Heart right ventricle (tissue), 16 donors: ENCODE results near the gene PSMG3. TPM values are rescaled to one million over a fixed set of nuclear protein-coding genes. Genes with fewer than 3 reads are reported as not detected.

Source experiments
- ATAC-seq, 8 donors: fragments of 200-7000 bp; cut with Tn5 transposase; one replicate each; pipeline ENCODE4 v1.9.1; 2020; ENCODE audit warnings: mild to moderate bottlenecking in 8 of 8, moderate library complexity in 8 of 8, moderate number of reproducible peaks in 1 of 8
- DNase-seq, 2 donors: peaks; one replicate each; pipeline ENCODE4 v3.0.0-alpha.2; 2020
- H3K27ac ChIP-seq, 10 donors: fragments of 200-600 bp; sonication (generic) in 2 of 10; one replicate each; pipeline versions ENCODE4 v1.5.0 to v1.8.0; 2020 to 2022; ENCODE audit warnings: mild to moderate bottlenecking in 3 of 10
- H3K27me3 ChIP-seq, 7 donors: fragments of 200-600 bp; one replicate each; pipeline ENCODE4 v1.8.0; 2021 to 2022; ENCODE audit warnings: mild to moderate bottlenecking in 2 of 7
- H3K36me3 ChIP-seq, 9 donors: fragments of 200-600 bp; sonication (generic) in 1 of 9; one replicate each; pipeline versions ENCODE4 v1.5.0 to v1.8.0; 2020 to 2022; ENCODE audit warnings: mild to moderate bottlenecking in 2 of 9
- H3K4me1 ChIP-seq, 9 donors: fragments of 200-600 bp; sonication (generic) in 1 of 9; one replicate each; pipeline versions ENCODE4 v1.5.0 to v1.8.0; 2020 to 2022; ENCODE audit warnings: mild to moderate bottlenecking in 4 of 9
- H3K4me3 ChIP-seq, 10 donors: fragments of 200-600 bp; sonication (generic) in 2 of 10; one replicate each; pipeline versions ENCODE4 v1.5.0 to v1.8.0; 2020 to 2022; ENCODE audit warnings: mild to moderate bottlenecking in 7 of 10, moderate library complexity in 2 of 10
- H3K9me3 ChIP-seq, 11 donors: fragments of 200-600 bp in 10 of 11; sonication (generic) in 2 of 11; one replicate each; pipeline versions ENCODE4 v1.5.0 to v1.8.0; 2013 to 2022; ENCODE audit warnings: mild to moderate bottlenecking in 2 of 11, control low read depth in 1 of 11, moderate library complexity in 1 of 11
- CTCF ChIP-seq, 9 donors: fragments of 200-600 bp; sonication (generic) in 2 of 9; IDR thresholded peaks; one replicate each; pipeline versions ENCODE4 v1.5.0 to v1.8.0; 2021 to 2022; ENCODE audit warnings: antibody characterized with exemption in 9 of 9, mild to moderate bottlenecking in 5 of 9, moderate library complexity in 1 of 9
- WGBS, 2 donors: extraction: QIAGEN DNeasy Blood & Tissue Kit; methylation state at CpG; one replicate each; pipeline ENCODE4 v1.1.7; 2013; ENCODE audit warnings: inconsistent platforms in 1 of 2; 5-methylcytosine and 5-hydroxymethylcytosine counted together
- intact Hi-C, 10 donors: fragments of 100-400 bp; cut with DNase I; formaldehyde crosslinking; loops; one replicate each; pipeline versions ENCODE4 v1.11.1 to v1.14.2; 2022
- polyA plus RNA-seq, 2 donors: library from polyadenylated mRNA; stranded (reverse); fragments of 200-250 nt; gene quantifications; one replicate each; pipeline ENCODE4 v1.2.3, GENCODE V29; 2013
- total RNA-seq, 10 donors: library from RNA; stranded (reverse); fragmentation: NEBNext Ultra II Directional in 3 of 10; extraction: Animal tissue kit (Norgen Biotek cat#: 25700) in 3 of 10; gene quantifications; one replicate each; pipeline versions ENCODE4 v1.2.1 to v1.2.4, GENCODE V29; 2021 to 2023
- donor health status: Arrhythmogenic right ventricular cardiomyopathy.
- donor health status: ischemic (EF 13 %, LVEDD 7.1; RV severe dilation, severe dysfunction).
- donor health status: healthy with polysubstance abuse.
- donor health status: DM: no; HTN: yes; CAD: no.
- donor health status: DM: no; HTN: no; CAD: no.
- donor health status: ischemic (EF 25% LVEDD 6.9; RV normal size, moderate dysfunction).
- donor health status: ischemic (EF 25% LVEDD 5.7; RV mildly dilated, moderate dysfunction).
- donor health status: healthy.
- donor health status: DM: yes; HTN: yes; CAD: no.
- donor health status: Ischemic cardiomyopathy.
- donor health status: ischemic (EF 35%, LVEDD 5.7; RV mildly dilated, moderate dysfunction).
- donor health status: nonischemic (EF 11% LVEDD 7.7; RV severe dilation, severe dysfunction).
- donor health status: DM: yes; HTN: yes; CAD: no.
- donor health status: PGD.
- donor health status: ischemic (EF 29% LVEDD 5.4; RV normal size, mild dysfunction).
- donor health status: nonischemic (EF 23%, LVEDD 6.1; RV moderate dilation, normal function).

PSMG3 gene
- total and polyA plus RNA-seq, 12 donors, result 7.3 to 45.7 (median 12.0) TPM

GRCh38 chr7:1603346-1604225, 33.8 kb upstream of the PSMG3 start:
- TF ChIP-seq CTCF (IDR thresholded peaks at IDR 0.05), result no peak
- 81 to 84% methylated on average over 41 of the region's 41 CpGs for WGBS, 2 donors
- Histone ChIP-seq H3K4me1 (no peaks in the 10 kb centered on the region), H3K4me3 (no peak overlapping the region), H3K36me3 (no peaks in the 10 kb centered on the region), H3K9me3 (no peaks in the 10 kb centered on the region), H3K27me3 (peaks cover 0 to 33% (median 15%) of the 10 kb centered on the region in 7 donors), H3K27ac (no peak overlapping the region)
- intact Hi-C loops, result no loop called here
- no peak for ATAC-seq
- DNase-seq, result no peak

DNA sequence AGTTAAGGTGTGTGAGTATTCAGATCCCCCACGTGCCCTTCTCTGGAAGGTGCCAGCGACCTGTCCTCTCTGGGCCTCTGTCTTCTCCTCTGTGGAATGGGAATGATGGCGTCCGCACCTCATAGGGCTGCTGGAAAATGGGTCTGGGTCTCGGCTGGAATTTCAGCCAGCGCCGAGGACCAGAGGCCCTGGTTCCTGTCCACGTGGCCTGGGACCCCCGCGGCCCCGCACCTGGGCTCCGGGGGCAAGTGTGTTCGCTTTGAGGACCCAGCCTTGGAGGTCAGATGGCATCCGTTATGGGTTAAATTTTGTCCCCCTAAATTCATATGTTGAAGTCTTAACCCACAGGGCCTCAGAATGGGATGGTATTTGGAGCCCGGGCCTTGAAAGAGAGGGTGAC, 32.6 kb upstream of the PSMG3 start:
- no peak for ATAC-seq
- TF ChIP-seq CTCF (IDR thresholded peaks at IDR 0.05), result no peak
- H3K4me3 ChIP-seq, result no peak overlapping the region
- no peak overlapping the region for H3K27ac ChIP-seq
- H3K27me3 ChIP-seq, result peaks cover 0 to 34% (median 15%) of the 10 kb centered on the region in 7 donors
- no peaks in the 10 kb centered on the region for H3K36me3 ChIP-seq
- WGBS, 2 donors, result 93 to 95% methylated on average over 15 of the region's 15 CpGs
- H3K4me1 ChIP-seq, result no peaks in the 10 kb centered on the region
- no peak for DNase-seq
- no peaks in the 10 kb centered on the region for H3K9me3 ChIP-seq
- intact Hi-C loops, result no loop called here

GRCh38 chr7:1601956-1602355, 32.1 kb upstream of the PSMG3 start:
- H3K4me3 ChIP-seq, result no peak overlapping the region
- no peaks in the 10 kb centered on the region for H3K4me1 ChIP-seq
- ATAC-seq (no peak), DNase-seq (no peak)
- H3K27me3 ChIP-seq, result peaks cover 0 to 38% (median 17%) of the 10 kb centered on the region in 7 donors
- TF ChIP-seq CTCF (IDR thresholded peaks at IDR 0.05), result no peak
- no peak overlapping the region for H3K27ac ChIP-seq
- intact Hi-C loops, result no loop called here
- WGBS, 2 donors, result 85 to 89% methylated on average over 24 of the region's 24 CpGs
- H3K9me3 ChIP-seq, result no peaks in the 10 kb centered on the region
- H3K36me3 ChIP-seq, result no peaks in the 10 kb centered on the region

GRCh38 chr7:1599640-1600395, 30.0 kb upstream of the PSMG3 start:
- Histone ChIP-seq H3K9me3 (no peaks in the 10 kb centered on the region), H3K27ac (no peak overlapping the region), H3K4me1 (no peaks in the 10 kb centered on the region), H3K27me3 (peaks cover 0 to 44% (median 27%) of the 10 kb centered on the region in 7 donors), H3K36me3 (no peaks in the 10 kb centered on the region), H3K4me3 (no peak overlapping the region)
- intact Hi-C loops, result loop anchor here in 1 of 10 donors (10.0 kb wide), 1 partner anchor 165 kb away; no protein-coding TSS in a partner anchor
- ATAC-seq (no peak), DNase-seq (no peak)
- 84 to 86% methylated on average over 29 of the region's 29 CpGs for whole genome bisulfite sequencing, 2 donors
- no peak for TF ChIP-seq CTCF (IDR thresholded peaks at IDR 0.05)
